ENCODE measurements around the gene MRPL1.

DNA sequence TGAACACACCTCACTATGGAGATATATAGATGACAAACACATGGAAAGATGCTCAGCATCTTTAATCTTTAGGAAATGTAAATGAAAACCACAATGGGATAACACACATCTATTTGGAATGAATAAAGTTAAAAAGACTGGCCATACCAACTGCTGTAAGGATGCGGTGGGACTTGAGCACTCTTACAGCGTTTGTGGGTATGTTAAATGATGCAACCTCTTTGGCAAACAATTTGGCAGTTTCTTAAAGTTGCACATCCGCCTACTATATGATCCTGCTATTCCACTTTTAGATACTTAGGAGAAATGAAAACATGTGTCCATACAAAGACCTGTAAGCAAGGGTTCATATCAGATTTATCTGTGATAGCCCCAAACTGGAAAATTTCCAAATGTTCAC, 50.7 kb downstream of the MRPL1 start:
- TF ChIP-seq, protein P1, sequence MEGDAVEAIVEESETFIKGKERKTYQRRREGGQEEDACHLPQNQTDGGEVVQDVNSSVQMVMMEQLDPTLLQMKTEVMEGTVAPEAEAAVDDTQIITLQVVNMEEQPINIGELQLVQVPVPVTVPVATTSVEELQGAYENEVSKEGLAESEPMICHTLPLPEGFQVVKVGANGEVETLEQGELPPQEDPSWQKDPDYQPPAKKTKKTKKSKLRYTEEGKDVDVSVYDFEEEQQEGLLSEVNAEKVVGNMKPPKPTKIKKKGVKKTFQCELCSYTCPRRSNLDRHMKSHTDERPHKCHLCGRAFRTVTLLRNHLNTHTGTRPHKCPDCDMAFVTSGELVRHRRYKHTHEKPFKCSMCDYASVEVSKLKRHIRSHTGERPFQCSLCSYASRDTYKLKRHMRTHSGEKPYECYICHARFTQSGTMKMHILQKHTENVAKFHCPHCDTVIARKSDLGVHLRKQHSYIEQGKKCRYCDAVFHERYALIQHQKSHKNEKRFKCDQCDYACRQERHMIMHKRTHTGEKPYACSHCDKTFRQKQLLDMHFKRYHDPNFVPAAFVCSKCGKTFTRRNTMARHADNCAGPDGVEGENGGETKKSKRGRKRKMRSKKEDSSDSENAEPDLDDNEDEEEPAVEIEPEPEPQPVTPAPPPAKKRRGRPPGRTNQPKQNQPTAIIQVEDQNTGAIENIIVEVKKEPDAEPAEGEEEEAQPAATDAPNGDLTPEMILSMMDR (IDR thresholded peaks at IDR 0.05; ENCODE audit: low read depth, low read length, missing input control): no peak
- TF ChIP-seq, protein P2, sequence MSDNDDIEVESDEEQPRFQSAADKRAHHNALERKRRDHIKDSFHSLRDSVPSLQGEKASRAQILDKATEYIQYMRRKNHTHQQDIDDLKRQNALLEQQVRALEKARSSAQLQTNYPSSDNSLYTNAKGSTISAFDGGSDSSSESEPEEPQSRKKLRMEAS (IDR thresholded peaks at IDR 0.05): no peak
